Skeletal muscle tissue (tissue), 4 donors: Measurements from ENCODE around the gene CAMK2A. TPM values are rescaled to one million over a fixed set of nuclear protein-coding genes. Genes with fewer than 3 reads are reported as not detected.

Source experiments
- H3K27ac ChIP-seq: one replicate; pipeline ENCODE4 v1.7.0; 2013; ENCODE audit warnings: mild to moderate bottlenecking, low read depth, low read length, inconsistent platforms
- H3K27me3 ChIP-seq, 3 donors: one replicate each; pipeline ENCODE4 v1.7.0; 2013; ENCODE audit warnings: low read length in 3 of 3; ENCODE audit not compliant: control insufficient read depth in 3 of 3, insufficient read depth in 3 of 3
- H3K36me3 ChIP-seq, 3 donors: one replicate each; pipeline ENCODE4 v1.7.0; 2013; ENCODE audit warnings: low read length in 3 of 3; ENCODE audit not compliant: control insufficient read depth in 3 of 3, insufficient read depth in 3 of 3
- H3K4me1 ChIP-seq, 3 donors: one replicate each; pipeline ENCODE4 v1.7.0; 2013; ENCODE audit warnings: low read length in 3 of 3, mild to moderate bottlenecking in 3 of 3; ENCODE audit not compliant: control insufficient read depth in 3 of 3, insufficient read depth in 3 of 3
- H3K4me3 ChIP-seq, 3 donors: one replicate each; pipeline ENCODE4 v1.7.0; 2013; ENCODE audit warnings: low read length in 3 of 3
- H3K9ac ChIP-seq, 3 donors: one replicate each; pipeline ENCODE4 v1.7.0; 2013; ENCODE audit warnings: low read length in 3 of 3, mild to moderate bottlenecking in 3 of 3, moderate library complexity in 2 of 3, low read depth in 1 of 3
- H3K9me3 ChIP-seq, 3 donors: one replicate each; pipeline ENCODE4 v1.7.0; 2013; ENCODE audit warnings: low read length in 3 of 3; ENCODE audit not compliant: control insufficient read depth in 3 of 3
- total RNA-seq: library from RNA; depleted of rRNA; stranded (reverse); fragments of >200 nt; gene quantifications from one replicate; pipeline ENCODE4 v1.2.3, GENCODE V29; 2014
- donor health status: Osteomylitis.

CAMK2A gene
- total RNA-seq, 1 donor from 2014 or later, result 45.9 TPM

DNA sequence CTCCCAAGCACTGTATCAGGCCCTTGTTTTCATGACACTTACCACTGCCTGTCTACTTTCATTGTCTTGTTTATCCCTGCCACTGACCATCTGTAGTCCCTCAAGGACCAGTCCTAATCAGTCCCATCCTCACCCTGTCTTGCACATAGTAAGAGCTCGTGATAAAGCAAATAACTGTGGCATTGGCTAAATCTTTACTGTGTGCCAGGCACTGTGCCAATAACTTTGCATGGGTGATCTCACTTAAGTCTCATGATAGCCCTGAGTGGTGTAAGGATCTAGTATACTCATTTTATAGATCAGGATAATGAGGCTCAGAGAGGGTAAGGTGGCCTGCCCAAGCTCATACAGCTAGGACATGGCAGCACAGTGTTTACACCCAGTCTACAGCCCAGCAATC lies 117.4 kb downstream of the CAMK2A start:
- Histone ChIP-seq H3K36me3 (no peaks in the 10 kb centered on the region), H3K4me3 (no peak overlapping the region), H3K27me3 (peaks cover 3 to 8% (median 3%) of the 10 kb centered on the region in 3 donors), H3K9ac (no peak overlapping the region), H3K4me1 (peaks cover 0 to 4% (median 0%) of the 10 kb centered on the region in 3 donors), H3K9me3 (no peaks in the 10 kb centered on the region), H3K27ac (no peak overlapping the region)

Other genes starting within 250 kb of the CAMK2A start
- 31.3 TPM for gene CSF1R, start 203.2 kb downstream of the CAMK2A start, total RNA-seq
- 86.6 TPM for gene PDGFRB, start 133.9 kb downstream of the CAMK2A start, total RNA-seq
- gene CDX1, start 123.0 kb downstream of the CAMK2A start, total RNA-seq, result not detected
- not detected for gene SLC6A7, start 99.7 kb downstream of the CAMK2A start, total RNA-seq
- gene ARSI, start 13.1 kb upstream of the CAMK2A start, total RNA-seq, result 9.9 TPM
- gene TCOF1, start 67.9 kb upstream of the CAMK2A start, total RNA-seq, result 7.3 TPM
- gene CD74, start 123.1 kb upstream of the CAMK2A start, total RNA-seq, result 63.2 TPM
- 6,829 TPM for gene RPS14, start 160.0 kb upstream of the CAMK2A start, total RNA-seq
- 19.3 TPM for gene NDST1, start 218.4 kb upstream of the CAMK2A start, total RNA-seq